Activated CD4-positive, alpha-beta memory T cell treated with anti-CD3 and anti-CD28 coated beads, Interleukin-2, amount 10 ng/mL, durations not matched to agents 7 days and 5 days (primary cell): ENCODE data around the gene TTLL5. TPM values are rescaled to one million over a fixed set of nuclear protein-coding genes. Genes with fewer than 3 reads are reported as not detected.

Experiments
- CTCF ChIA-PET: fragments of 350-600 bp; sonication (Branson Sonifier 250); formaldehyde crosslinking; loops from one replicate; lab custom pipeline; 2021; ENCODE audit warnings: antibody characterized with exemption, inconsistent platforms; lab: Charles Lee
- POLR2A ChIA-PET: fragments of 350-600 bp; sonication (Branson Sonifier 250); formaldehyde crosslinking; loops from one replicate; lab custom pipeline; 2021; ENCODE audit warnings: antibody characterized with exemption; lab: Charles Lee
- DNase-seq: peaks from one replicate; pipeline ENCODE4 v3.0.0-alpha.2; 2020
- H3K27ac Mint-ChIP-seq: one replicate; pipeline ENCODE4 v1.8.0; 2021; ENCODE audit warnings: mild to moderate bottlenecking, mixed read lengths
- H3K27me3 Mint-ChIP-seq: one replicate; pipeline ENCODE4 v1.8.0; 2021; ENCODE audit warnings: mixed read lengths
- H3K36me3 Mint-ChIP-seq: one replicate; pipeline ENCODE4 v1.8.0; 2021; ENCODE audit warnings: low read depth, mixed read lengths
- H3K4me1 Mint-ChIP-seq: one replicate; pipeline ENCODE4 v1.8.0; 2021; ENCODE audit warnings: mixed read lengths
- H3K4me3 Mint-ChIP-seq: one replicate; pipeline ENCODE4 v1.8.0; 2021; ENCODE audit warnings: mild to moderate bottlenecking, mixed read lengths
- H3K9me3 Mint-ChIP-seq: one replicate; pipeline ENCODE4 v1.8.0; 2021; ENCODE audit warnings: mixed read lengths
- total RNA-seq, 2 experiments: library from RNA; stranded (reverse); gene quantifications; one replicate each; pipeline ENCODE4 v1.2.3, GENCODE V29; 2021

The TTLL5 gene
- total RNA-seq, 2 experiments from 2014 or later = 30.6 to 33.1 TPM

DNA sequence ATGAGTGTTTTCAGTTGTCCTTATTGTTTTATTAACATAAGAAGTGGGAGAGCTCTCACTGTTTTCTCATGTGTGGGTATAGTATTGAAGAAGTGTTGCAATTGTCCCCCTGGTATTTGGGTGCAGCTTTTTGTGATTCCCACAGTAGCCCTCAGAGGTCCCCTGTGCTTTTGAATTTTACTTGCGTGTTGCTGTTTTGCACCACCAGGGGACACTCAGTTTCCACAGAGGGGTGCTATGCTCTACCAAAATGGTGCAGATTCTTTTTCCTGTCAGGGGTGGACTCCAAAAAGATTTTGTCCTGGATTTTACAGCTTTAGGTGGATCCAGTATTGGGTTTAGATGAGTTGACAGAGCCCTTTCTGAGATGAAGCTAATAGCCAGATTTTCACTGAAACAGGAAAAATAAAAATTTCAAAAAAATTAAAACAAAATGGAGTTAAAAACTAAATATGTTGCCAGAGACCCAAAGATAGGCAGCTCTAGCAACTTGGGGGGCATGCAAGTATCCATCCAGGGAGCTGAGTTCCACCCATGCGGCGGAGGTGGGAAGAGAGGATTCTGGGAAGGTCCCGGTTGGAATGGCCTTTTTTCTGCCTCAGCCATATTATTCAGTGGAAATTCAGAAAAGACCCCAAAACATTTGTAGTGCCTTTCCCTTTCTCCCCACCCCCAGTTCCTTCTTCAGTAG, 50.2 kb downstream of the TTLL5 start:
- DNase-seq = peak; percentile 23
- ChIA-PET POLR2A (no interaction called here), CTCF (interaction anchor here (0.9 to 6.8 kb wide), 6 partner anchors 9 to 270 kb away, joined by 3 to 182 read pairs (median 5); partner anchors contain the start of genes IFT43 and TGFB3)
- Mint-ChIP-seq H3K4me3 (no peak overlapping the region), H3K27ac (no peak overlapping the region), H3K9me3 (no peaks in the 10 kb centered on the region), H3K27me3 (no peaks in the 10 kb centered on the region), H3K36me3 (no peaks in the 10 kb centered on the region), H3K4me1 (peaks cover 9% of the 10 kb centered on the region)

DNA sequence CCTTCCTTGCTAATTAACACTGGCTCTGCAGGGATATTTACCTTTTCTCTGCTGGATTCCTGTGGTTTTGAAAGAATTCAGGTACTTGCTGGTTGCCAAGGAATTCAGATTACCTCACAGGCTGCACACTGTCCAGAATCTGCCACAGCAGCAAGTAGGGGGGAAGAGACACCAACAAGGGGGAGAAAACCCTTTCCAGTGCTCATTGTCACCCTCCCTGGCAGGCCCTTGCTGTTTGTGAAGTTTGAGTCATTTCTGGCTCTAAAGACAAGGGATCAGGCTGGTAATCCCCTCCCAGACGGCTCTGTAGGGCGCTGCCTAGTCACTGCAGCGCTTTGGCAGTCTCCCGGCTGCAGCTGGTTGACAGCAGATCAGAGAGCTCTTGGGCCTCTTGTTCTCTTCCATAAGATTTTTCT, 50.8 kb downstream of the TTLL5 start:
- Mint-ChIP-seq H3K4me3 (no peak overlapping the region), H3K27me3 (no peaks in the 10 kb centered on the region), H3K4me1 (peaks cover 10% of the 10 kb centered on the region), H3K36me3 (no peaks in the 10 kb centered on the region), H3K9me3 (no peaks in the 10 kb centered on the region), H3K27ac (no peak overlapping the region)
- POLR2A ChIA-PET = no interaction called here
- CTCF ChIA-PET = interaction anchor here (0.9 to 6.8 kb wide), 4 partner anchors 10 to 269 kb away, joined by 3 to 182 read pairs (median 6); partner anchors contain the start of genes IFT43 and TGFB3
- DNase-seq = no peak

DNA sequence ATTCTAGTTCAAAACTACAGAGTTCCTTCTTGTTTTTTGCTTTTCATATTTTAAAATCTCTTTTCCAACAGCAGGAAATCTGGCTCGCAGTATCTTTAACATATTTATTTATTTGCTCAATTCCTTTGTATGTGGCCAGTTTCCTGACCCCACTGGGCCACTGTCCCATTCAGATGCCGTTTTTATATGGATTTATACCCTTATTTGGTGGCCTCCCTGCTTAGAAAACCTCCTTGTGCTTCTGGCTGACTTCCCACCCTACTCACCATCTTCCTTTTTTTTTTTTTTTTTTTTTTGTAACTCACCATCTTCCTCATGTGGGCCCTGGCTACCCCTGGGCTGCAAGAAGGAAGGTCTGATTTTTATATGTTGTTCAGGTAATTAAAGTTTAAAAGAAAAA, 53.9 kb downstream of the TTLL5 start:
- no peaks in the 10 kb centered on the region for H3K36me3 Mint-ChIP-seq
- ChIA-PET CTCF (interaction anchor here (0.8 to 0.9 kb wide), 3 partner anchors 267 to 581 kb away, joined by 3 to 6 read pairs (median 3); partner anchors contain the start of gene TGFB3), POLR2A (interaction anchor here (0.6 kb wide), 1 partner anchor 30 kb away, joined by 3 read pairs; no protein-coding TSS in a partner anchor)
- no peaks in the 10 kb centered on the region for H3K27me3 Mint-ChIP-seq
- peaks cover 10% of the 10 kb centered on the region for H3K4me1 Mint-ChIP-seq
- H3K9me3 Mint-ChIP-seq = no peaks in the 10 kb centered on the region
- H3K27ac Mint-ChIP-seq = no peak overlapping the region
- DNase-seq = no peak
- no peak overlapping the region for H3K4me3 Mint-ChIP-seq

DNA sequence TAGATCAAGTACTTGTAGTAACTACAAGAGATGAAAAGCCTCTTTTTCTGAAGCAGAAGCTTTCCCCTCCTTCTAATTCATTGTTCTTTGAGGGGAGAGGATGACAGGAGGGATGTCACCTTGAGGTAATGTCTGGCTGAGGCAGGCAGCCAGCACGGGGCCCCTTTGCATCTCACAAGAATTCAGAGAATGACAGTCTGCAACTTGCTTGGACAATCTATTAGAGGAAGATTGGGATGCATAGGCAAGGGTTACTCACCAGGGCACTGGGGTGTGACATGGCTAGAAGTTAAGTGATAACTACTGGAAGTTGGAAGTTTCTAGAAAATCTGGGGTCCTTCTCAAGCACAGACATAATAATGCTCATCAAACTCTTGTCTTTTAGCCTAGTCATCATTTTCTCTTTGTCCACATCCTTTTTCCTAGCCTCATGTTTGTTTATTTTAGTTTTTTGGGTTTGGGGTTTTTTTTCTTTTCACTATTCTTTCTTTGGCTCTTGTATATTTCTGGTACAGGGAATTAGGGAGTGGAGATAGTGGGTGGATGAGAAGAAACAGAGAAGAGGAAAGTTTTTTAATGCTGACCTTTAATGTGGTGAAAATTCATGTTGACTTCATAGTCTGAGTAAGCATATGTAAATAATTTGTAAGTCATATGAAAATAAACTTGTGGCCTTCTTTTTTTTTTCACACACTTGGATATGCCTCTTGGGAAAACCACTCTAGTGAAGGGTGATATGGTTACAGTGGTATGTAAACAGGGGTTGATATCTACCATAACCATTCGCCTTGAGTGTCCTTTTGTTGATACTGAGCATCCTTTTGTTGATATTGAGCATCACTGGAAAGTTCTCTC, 55.1 kb downstream of the TTLL5 start:
- no peaks in the 10 kb centered on the region for H3K9me3 Mint-ChIP-seq
- H3K4me1 Mint-ChIP-seq = peaks cover 10% of the 10 kb centered on the region
- POLR2A ChIA-PET = no interaction called here
- no peaks in the 10 kb centered on the region for H3K27me3 Mint-ChIP-seq
- H3K36me3 Mint-ChIP-seq = peaks cover 2% of the 10 kb centered on the region
- CTCF ChIA-PET = interaction anchor here (0.8 to 0.9 kb wide), 2 partner anchors 265 to 266 kb away, joined by 3 read pairs; partner anchors contain the start of gene TGFB3
- H3K27ac Mint-ChIP-seq = no peak overlapping the region
- H3K4me3 Mint-ChIP-seq = no peak overlapping the region
- DNase-seq = no peak

DNA sequence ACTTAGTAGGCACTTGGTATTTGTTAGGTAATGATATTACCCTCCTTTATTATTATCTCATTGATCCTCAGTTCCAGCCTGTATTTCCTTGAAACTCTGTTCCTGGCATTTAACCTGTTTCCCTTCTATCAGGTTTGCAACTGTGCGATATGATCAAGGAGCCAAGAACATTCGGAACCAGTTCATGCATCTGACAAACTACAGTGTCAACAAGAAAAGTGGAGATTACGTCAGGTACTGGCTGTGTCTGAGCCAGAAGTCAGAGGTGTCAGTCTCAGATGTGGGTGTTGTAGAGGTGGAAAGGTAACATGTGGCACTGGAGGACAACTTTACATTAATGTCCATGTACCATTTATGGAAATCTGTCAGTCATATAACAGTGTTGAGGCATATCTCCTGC, 56.7 kb downstream of the TTLL5 start:
- Mint-ChIP-seq H3K9me3 (no peaks in the 10 kb centered on the region), H3K4me1 (peaks cover 10% of the 10 kb centered on the region)

DNA sequence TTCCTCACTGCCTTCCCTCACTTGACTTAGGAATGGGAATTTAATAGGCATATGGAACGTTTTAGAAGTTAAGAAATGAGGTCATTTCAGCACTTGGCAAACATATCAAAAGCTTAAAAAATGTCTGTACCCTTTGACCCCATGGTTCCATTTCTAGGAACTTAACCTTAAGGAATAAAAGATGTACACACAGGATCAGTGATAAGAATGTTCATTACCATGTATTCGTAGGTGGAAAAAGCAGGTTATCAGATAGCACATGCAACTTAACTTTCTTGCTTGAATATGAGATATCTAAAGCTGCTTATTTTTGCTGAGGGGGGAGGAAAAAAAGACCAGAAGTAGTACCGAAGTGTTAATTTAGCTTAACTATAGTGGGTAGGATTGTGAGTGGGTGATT, 57.2 kb downstream of the TTLL5 start:
- H3K9me3 Mint-ChIP-seq = no peaks in the 10 kb centered on the region
- peaks cover 17% of the 10 kb centered on the region for H3K36me3 Mint-ChIP-seq
- DNase-seq = no peak
- H3K4me1 Mint-ChIP-seq = peaks cover 10% of the 10 kb centered on the region
- no peak overlapping the region for H3K4me3 Mint-ChIP-seq
- ChIA-PET POLR2A (no interaction called here), CTCF (interaction anchor here (1.3 kb wide), 1 partner anchor 9 kb away, joined by 5 read pairs; no protein-coding TSS in a partner anchor)
- no peak overlapping the region for H3K27ac Mint-ChIP-seq
- H3K27me3 Mint-ChIP-seq = no peaks in the 10 kb centered on the region

More for the DNA sequence above, 56.7 kb downstream of the TTLL5 start:
- H3K36me3 Mint-ChIP-seq = peaks cover 14% of the 10 kb centered on the region
- ChIA-PET POLR2A (no interaction called here), CTCF (interaction anchor here (1.3 kb wide), 1 partner anchor 8 kb away, joined by 5 read pairs; no protein-coding TSS in a partner anchor)
- H3K4me3 Mint-ChIP-seq = no peak overlapping the region
- no peak for DNase-seq
- H3K27ac Mint-ChIP-seq = no peak overlapping the region
- no peaks in the 10 kb centered on the region for H3K27me3 Mint-ChIP-seq

DNA sequence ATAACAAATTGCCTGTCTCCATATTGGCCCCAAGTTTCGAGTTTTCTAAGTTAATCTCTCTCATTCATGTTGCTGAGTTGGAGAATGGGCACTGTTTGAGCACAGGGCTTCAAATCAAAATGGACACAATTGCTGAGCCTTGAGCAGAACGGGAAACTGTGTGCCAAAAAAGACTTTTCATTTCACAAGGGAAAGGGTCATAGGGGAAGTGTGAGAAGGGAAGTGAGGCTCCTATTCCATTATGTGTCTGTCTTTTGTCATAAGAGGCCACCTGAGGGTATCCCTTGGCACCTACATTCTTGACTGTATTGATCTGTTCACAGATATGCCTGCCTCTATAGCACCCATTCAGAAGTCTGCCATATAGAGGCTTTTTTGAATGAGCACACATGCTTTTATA, 59.1 kb downstream of the TTLL5 start:
- CTCF ChIA-PET = interaction anchor here (1.0 to 1.8 kb wide), 2 partner anchors 11 to 263 kb away, joined by 3 to 10 read pairs; no protein-coding TSS in a partner anchor
- Mint-ChIP-seq H3K27ac (no peak overlapping the region), H3K4me1 (peaks cover 26% of the 10 kb centered on the region), H3K4me3 (no peak overlapping the region), H3K27me3 (no peaks in the 10 kb centered on the region), H3K9me3 (no peaks in the 10 kb centered on the region), H3K36me3 (peaks cover 26% of the 10 kb centered on the region)
- POLR2A ChIA-PET = no interaction called here
- DNase-seq = no peak

DNA sequence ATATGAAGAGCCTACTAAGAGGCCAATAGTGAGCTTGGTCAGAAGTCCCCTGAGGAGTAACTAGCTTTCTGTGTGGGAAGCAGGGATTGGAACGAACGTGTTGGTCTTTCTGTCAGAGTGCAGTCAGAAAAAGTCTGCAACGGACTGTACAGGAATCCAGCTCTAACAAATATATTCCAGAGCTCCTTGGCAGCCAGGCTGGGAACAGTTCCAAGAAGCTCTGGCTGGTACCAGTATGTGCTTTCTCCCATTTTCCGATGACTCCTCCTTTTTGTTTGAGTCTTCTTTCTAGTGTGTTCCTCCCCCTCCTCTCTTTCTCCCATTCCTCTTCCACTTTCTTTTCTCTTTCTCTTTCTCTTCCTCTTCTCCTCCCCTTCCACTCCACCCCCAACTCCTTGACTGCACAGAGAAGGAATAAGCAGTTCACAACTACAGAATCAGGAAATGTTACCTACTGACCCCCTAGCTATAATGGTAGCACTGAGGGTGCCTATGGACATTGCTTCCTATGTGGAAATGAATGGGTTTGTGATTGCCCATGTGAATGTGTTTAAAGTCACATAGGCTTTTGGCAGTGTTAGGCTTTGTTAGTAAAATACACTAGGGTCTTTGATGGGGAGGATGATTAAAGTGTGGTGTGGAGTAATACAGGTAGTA, 59.9 kb downstream of the TTLL5 start:
- Mint-ChIP-seq H3K9me3 (no peaks in the 10 kb centered on the region), H3K4me1 (peaks cover 25% of the 10 kb centered on the region), H3K27me3 (no peaks in the 10 kb centered on the region), H3K4me3 (no peak overlapping the region), H3K27ac (no peak overlapping the region), H3K36me3 (peaks cover 32% of the 10 kb centered on the region)
- CTCF ChIA-PET = interaction anchor here (1.0 to 1.8 kb wide), 2 partner anchors 12 to 262 kb away, joined by 3 to 10 read pairs; no protein-coding TSS in a partner anchor
- POLR2A ChIA-PET = no interaction called here
- no peak for DNase-seq

DNA sequence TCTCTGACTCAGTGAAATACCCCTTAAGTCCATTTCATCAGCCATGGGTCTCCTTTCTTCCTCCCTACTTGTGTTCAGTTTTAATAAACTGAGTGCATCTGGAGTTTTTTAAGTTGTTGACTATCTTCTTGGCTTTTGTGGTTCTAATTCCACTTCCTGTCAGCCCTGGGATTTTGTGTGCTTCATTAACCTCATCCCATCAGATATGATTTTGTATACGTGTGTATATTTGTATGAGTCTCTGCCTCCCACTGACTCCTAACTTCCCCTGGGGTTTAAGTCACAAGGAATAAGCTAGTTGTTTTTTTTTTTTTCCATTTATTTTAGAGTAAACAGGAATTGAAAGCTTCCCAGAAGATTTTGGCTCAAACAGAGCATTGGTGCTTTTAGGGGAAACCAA, 62.7 kb downstream of the TTLL5 start:
- H3K4me3 Mint-ChIP-seq = no peak overlapping the region
- POLR2A ChIA-PET = no interaction called here
- no peak overlapping the region for H3K27ac Mint-ChIP-seq
- H3K36me3 Mint-ChIP-seq = peaks cover 47% of the 10 kb centered on the region
- H3K9me3 Mint-ChIP-seq = peaks cover 3% of the 10 kb centered on the region
- H3K4me1 Mint-ChIP-seq = peaks cover 21% of the 10 kb centered on the region
- CTCF ChIA-PET = interaction anchor here (1.2 kb wide), 1 partner anchor 15 kb away, joined by 3 read pairs; no protein-coding TSS in a partner anchor
- DNase-seq = no peak
- H3K27me3 Mint-ChIP-seq = no peaks in the 10 kb centered on the region

DNA sequence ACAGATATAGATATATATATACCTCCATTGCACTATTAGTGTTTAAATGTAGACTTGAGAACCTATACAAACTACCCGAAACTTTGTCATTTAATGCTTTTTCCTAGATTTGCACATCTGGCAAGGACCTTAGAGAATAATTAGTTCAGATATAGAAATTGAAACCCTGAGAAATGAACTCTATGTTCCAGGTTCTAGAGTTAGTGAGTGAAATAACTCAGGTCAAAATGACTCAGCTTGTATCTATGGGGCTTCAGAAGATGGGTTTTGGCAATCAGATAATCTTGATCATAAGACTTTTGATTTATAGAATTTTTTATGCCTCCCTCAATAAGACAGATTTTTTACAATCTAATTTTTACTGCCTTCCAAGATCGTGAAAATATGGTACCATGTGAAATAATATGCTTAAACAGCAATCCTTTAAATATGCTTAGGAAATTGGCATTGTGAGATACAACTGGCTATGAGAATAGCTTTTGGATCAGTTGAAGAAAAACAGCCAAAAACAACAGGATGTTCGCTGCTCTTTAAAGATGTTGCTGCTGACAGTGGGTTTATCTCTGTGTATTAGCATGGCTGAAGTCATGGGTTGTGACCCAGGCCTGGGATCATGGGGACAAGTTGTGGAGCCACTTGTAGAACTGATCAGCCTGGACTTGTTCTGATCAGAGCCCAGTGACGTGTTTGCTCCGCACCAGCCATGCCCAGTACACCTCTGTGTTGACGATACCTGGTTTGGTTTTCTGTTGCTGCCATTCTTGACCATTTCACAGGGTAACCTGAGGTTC, 63.6 kb downstream of the TTLL5 start:
- peaks cover 49% of the 10 kb centered on the region for H3K36me3 Mint-ChIP-seq
- no peak for DNase-seq
- ChIA-PET POLR2A (no interaction called here), CTCF (interaction anchor here (1.2 kb wide), 1 partner anchor 16 kb away, joined by 3 read pairs; no protein-coding TSS in a partner anchor)
- peaks cover 3% of the 10 kb centered on the region for H3K9me3 Mint-ChIP-seq
- H3K27me3 Mint-ChIP-seq = no peaks in the 10 kb centered on the region
- no peak overlapping the region for H3K4me3 Mint-ChIP-seq
- H3K27ac Mint-ChIP-seq = no peak overlapping the region
- peaks cover 21% of the 10 kb centered on the region for H3K4me1 Mint-ChIP-seq

DNA sequence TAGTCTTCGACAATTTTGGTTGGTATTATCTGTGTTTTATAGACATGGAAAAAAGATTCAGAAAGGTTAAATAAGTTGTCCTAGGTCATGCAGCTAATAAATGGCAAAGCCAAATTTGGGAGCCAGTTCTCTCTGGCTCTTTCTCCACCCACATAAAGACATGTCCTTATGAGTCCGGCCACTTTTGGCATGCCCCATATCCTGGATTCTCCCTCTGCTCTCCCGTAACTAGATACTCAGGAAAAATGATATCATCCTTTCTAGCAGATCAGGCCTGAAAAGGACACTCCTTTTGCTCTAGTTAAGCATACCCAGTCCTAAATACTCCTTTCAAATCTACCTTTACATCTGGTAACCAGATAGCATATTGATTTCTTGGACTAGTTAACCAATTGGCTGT, 64.4 kb downstream of the TTLL5 start:
- peaks cover 25% of the 10 kb centered on the region for H3K4me1 Mint-ChIP-seq
- no peaks in the 10 kb centered on the region for H3K27me3 Mint-ChIP-seq
- H3K9me3 Mint-ChIP-seq = peaks cover 3% of the 10 kb centered on the region
- H3K27ac Mint-ChIP-seq = no peak overlapping the region
- no peak for DNase-seq
- peaks cover 49% of the 10 kb centered on the region for H3K36me3 Mint-ChIP-seq
- no peak overlapping the region for H3K4me3 Mint-ChIP-seq
- ChIA-PET CTCF (interaction anchor here (1.6 to 2.2 kb wide), 2 partner anchors 14 to 16 kb away, joined by 7 to 10 read pairs; no protein-coding TSS in a partner anchor), POLR2A (no interaction called here)

DNA sequence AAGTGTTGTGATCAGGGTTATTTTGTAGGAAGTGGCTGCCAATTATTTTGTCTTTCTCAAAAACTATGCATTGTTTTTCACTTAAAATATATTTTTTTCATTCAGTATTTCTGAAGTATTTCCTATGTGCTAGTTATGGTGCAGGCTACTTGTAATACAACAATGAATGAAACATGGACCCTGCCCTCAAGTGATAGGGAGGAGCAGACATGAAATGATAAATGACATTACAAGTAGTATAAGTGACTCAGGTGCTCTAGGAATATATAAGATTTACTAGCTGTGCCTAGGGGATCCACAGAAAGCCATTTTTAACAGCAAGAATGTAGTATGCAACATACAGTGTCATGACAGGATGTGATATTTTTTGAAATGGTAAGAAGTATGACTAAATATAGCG, 65.3 kb downstream of the TTLL5 start:
- H3K4me1 Mint-ChIP-seq = peaks cover 25% of the 10 kb centered on the region
- peaks cover 3% of the 10 kb centered on the region for H3K9me3 Mint-ChIP-seq
- no peak for DNase-seq
- H3K4me3 Mint-ChIP-seq = no peak overlapping the region
- ChIA-PET CTCF (interaction anchor here (1.0 to 2.2 kb wide), 3 partner anchors 15 to 180 kb away, joined by 3 to 10 read pairs (median 7); no protein-coding TSS in a partner anchor), POLR2A (no interaction called here)
- H3K27me3 Mint-ChIP-seq = no peaks in the 10 kb centered on the region
- no peak overlapping the region for H3K27ac Mint-ChIP-seq
- peaks cover 45% of the 10 kb centered on the region for H3K36me3 Mint-ChIP-seq
